NCI-H524 (cell line): ENCODE data around the gene LRCH3.
"Not testable (repeated sequence)": the region's sequence is repeated elsewhere in the genome, so short reads cannot be mapped to it uniquely, and the experiment has no call there.

Source experiments
- DNase-seq, 2 experiments: peaks; one replicate each; lab custom pipeline; 2025; lab: John Stamatoyannopoulos, UW

LRCH3 gene

DNA sequence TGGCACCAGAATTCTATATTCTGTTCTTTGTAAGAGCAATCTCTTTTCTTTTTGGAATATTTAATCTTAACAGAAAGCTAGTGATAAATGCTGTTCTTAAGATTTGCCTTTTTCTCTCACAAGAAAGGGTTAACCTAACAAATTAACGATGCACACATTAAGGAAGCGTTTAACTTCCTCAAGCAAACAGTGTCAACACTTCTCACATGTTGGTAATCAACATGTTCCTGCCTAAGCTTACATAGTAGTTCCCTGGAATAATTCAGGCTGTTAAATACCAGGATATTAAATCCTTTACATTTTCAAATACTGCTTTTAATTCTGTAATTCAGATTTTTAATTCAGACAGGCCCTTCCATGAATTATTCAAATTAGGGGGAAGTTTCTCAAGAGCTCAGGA is 91.5 kb downstream of the LRCH3 start:
- no peak for DNase-seq

DNA sequence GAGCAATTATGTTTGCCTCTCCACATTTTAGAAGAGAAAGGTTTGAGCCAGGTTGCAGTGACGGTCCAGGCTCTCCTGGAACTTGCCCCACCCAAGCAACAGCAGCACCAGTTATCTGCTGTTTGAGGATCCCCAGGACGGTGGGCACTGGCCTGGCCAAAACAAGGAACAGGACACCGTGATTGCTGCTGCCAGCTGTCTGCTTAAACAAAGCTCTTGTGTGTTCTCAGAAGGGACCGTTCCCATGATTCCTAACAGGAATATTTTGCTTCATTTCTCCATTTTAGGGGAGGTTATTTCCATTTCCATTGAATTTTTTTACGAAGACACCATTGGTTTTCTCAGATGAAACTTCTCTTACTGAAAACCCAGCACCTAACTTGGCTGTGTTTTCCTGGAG is 92.5 kb downstream of the LRCH3 start:
- no peak for DNase-seq

DNA sequence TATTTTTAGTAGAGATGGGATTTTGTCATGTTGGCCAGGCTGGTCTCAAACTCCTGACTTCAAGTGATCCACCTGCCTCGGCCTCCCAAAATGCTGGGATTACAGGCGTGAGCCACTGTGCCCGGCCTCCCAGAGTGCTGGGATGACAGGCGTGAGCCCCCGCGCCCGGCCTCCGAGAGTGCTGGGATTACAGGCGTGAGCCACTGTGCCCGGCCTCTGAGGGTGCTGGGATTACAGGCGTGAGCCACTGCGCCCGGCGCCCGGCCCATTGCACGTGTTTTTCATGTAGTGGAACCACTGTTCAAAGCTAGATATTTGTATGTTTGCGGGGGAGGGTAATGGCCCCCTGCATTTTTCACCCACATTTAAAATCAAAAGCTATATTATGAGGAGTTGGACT is 93.3 kb downstream of the LRCH3 start:
- DNase-seq, result not testable (repeated sequence)

DNA sequence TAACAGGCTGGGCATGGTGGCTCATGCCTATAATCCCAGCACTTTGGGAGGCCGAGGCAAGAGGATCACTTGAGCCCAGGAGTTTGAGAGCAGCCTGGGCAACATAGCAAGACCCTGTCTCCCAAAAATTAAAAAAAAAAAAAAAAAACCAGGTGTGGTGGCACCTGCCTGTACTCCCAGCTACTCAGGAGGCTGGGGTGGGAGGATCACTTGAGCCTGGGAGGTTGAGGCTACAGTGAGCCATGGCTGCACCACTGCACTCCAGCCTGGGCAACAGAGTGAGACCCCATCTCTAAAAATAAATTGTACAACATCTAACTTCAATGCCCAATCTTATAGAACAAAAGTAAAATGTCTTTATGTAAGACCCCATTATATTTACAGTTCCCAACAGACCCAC is 95.0 kb downstream of the LRCH3 start:
- not testable (repeated sequence) for DNase-seq

DNA sequence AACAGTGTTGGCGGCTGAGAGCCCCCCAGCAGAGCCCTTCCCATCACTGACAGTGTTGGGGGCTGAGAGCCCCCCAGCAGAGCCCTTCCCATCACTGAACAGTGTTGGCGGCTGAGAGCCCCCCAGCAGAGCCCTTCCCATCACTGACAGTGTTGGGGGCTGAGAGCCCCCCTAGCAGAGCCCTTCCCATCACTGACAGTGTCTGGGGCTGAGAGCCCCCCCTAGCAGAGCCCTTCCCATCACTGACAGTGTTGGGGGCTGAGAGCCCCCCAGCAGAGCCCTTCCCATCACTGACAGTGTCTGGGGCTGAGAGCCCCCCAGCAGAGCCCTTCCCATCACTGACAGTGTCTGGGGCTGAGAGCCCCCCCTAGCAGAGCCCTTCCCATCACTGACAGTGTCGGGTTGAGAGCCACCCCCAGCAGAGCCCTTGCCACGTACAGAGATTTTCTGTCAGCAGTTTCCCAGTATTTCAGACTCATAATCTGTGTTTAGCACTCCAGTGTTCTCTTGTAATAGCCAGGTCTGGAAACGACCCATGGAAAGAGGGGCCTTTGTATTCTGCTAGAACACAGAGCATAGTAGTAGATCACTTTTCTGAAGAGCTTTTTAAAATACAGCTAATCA is 96.5 kb downstream of the LRCH3 start:
- not testable (repeated sequence) for DNase-seq

DNA sequence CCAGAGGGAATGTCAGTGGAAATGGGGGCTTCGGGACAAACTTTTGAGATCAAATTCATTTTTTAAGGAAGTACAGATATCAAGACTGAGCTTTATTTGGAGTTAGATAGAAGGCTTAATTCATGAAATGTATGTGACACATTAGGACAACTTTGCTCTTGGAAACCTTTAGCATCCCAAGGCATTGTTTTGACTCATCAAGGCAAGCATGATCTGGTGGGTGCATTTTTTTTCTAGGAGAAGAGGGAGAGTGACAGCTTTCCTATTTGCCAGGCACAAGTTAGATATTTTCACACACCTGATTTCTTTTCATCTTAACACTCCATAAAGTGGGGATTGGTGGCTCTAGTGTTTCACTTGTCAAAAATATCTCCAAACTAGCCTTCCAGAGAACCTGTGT is 97.5 kb downstream of the LRCH3 start:
- no peak for DNase-seq

DNA sequence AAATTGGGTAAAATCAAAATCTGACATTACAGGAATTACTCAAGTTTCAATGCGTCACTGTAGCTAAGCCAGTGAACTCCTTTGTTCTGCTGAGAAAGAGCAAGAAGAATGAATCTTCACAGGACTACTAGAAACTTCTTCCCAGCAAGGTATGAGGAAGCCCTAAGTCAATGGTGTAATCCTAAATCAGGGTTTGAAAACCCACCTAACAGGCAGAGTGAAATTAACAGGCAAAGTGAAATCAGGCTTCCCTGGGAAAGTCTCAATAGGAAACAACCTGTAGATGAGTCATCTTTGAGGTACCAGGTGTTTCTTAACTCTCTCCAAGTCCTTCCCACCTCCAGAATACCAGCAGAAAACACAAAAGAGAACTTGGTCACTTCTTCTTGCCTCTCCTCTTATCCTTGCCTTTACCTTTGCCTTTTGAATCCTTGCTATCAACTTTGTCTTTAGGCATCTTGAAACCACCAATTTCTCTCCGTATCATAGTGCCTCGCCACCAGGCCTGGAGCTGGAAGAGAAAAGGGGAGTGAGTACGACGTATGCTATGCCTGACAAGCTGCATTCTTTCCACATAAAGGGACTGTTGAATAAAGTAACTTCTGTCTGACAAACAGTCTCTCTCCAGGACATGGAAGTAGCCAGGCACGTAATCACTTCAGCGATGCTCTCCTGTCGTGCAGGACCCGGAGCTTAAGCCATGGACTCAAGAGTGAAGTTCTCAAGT is 98.3 kb downstream of the LRCH3 start:
- DNase-seq, result no peak

DNA sequence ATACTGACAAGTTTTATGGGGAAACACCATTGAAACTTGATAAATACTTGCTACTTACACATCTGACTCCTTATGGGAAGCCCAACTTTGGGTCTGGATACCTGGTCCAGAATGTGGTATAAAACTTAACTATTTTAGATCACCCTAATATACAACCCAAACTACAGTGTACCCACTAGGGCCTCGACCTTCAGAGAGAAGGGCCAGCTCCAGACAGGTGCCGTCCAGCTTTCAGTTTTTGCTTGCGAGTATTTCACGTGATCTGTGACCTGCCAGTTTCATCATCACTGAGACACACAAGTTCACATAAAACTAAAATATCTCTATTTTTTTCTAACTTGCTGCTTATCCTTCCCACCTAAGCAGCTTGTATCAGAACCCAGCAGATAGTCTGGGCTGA is 99.6 kb downstream of the LRCH3 start:
- no peak for DNase-seq

DNA sequence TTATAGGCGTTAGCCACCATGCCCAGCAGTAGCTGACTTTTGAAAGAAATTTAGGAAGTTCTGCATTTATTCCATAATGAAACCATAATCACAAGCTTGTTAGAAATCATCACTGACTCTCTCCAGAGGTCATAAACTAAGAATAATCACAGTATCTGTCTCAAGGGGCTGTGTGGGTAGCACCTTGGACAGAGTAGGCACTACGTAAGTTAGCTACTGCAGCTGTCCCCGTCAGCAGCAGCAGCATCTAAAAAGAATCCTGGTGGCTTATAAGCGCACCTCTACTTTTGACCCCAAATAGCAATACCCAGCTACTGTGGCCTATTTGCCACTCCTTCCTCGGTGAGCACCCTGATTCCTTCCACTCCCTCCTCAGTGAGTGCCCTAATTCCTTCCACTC is 101.1 kb downstream of the LRCH3 start:
- no peak for DNase-seq

DNA sequence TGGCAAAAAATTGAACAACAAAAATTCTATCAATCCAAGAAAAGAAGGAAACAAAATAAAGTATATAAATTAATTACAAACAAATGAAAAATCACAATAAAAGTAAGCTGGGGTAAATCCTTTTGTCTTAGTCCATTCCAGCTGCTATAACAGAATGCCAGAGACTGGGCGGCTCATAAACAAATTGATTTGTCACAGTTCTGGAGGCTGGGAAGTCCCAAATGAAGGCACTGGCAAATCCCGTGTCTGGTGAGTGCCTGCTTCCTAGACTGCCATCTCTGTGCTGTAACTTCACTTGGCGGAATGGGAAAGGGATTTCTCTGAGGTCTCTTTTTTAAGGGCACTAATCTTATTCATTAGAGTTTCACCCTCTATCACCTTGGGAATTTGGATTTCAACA is 105.4 kb downstream of the LRCH3 start:
- no peak for DNase-seq

DNA sequence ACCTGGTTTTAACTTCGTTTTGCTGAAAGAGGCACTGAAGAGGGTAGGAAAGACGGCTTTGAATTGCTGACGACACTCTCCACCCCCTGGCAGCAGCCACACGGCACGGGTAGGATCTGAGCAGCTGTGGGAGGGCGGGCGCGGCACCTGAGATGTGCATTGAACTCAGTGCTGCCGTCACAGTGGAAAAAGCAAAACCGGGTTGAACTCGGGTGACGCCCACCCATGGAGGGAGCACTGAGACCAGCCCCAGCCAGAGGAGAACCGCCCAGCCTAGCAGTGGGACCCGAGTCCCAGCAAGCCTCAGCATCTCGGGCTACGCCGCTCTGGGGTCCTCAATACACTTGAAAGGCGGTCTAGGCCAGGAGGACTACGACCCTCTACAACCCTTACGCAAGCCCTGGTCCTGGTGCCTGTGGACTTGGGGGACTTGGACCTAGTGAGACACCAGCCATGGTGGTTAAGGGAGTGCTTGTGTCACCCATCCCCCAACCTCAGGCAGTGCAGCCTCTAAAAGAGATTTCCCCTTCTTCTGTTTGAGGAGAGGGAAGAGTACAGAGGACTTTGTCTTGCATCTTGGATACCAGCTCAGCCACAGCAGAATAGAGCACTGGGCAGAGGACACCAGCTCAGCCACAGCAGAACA is 108.9 kb downstream of the LRCH3 start:
- DNase-seq, result no peak

DNA sequence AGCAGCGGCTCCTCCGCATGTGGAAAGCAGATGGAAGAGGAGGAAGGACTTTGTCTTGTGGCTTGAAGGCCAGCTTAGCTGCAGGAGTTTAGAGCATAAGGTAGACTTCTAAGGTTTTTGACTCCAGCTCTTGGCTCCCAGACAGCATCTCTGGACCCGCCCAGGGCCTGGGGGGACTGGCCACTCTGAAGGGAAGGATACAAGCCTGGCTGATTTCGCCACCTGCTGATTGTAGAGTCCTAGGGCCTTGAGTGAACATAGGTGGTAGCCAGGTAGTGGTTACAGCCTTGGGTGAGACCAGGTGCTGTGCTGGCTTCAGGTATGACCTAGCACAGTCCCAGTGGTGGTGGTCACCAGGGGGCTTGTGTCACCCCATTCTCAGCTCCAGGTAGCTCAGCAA is 110.6 kb downstream of the LRCH3 start:
- no peak for DNase-seq

DNA sequence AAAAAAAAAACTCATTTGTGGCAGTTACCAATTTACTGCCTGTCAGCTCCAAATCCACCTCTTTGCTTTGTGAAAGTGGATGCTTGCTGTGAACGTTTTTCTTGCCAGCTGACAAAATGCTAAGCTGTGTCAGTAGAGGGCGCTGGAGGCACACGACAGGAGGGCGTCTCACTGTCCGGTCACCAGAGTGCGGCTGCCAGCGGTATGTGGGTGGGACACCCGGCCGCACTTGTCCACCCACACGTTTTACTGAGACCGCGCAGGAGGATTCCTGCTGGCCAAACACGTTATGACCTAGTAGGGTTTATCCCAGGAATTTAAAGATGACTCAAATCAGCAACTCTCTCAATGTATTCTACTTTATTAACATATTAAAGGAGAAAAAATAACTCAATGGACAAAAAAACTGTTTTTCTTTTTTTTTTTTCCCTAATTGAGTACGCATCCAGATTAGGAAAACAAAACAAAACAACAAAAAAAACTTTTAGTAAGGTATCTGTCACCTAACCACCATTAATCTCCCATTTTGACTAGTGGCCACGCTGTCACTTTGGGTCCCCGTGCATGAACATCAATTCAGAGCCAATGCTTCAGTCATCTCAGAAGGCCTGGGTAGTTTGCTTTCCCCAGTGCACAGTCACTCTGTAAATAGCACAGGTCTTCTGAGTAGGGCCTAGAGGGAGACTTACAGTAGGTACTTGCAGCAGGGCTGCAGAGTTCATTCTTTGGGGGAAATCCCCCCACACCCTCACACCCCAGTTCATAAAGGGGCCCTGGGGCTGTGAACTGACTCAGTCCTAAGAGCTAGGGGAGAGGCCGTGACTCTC is 115.2 kb downstream of the LRCH3 start:
- DNase-seq, result peak; percentile 42 to 85

DNA sequence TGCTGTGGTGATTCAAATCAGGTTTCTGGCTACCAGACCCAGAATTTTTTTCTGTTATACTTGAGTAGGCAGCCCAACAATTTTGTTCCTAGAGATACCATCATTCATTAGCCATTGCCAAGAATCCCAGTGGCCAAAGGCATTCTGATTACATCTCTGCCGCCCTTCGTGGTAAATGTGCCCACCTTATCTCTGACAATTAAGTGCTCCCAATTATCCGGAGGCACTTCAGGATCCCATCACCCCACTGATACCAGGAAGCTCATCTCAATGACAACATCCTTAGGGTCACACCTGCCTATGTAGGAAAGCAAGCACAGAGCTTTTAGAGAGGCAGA is 115.8 kb downstream of the LRCH3 start:
- DNase-seq, result no peak

DNA sequence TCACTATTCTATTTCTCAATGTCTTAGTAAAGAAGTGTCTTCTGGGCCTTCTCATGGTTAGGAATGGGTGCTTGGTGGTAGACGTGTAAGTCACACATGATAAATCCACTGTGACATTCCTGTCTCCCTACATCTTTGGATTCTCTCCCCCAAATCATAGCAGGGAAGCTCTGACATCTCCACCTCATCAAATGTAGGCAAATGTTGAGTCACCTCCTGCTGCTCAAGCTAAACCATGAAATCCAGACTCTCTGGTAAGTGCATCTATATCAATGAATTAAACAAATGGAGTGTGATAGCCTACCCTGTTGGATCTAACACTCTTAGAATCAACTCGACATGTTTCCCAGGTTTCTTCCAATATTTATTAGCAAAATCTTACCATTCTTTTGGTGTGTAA is 116.1 kb downstream of the LRCH3 start:
- no peak for DNase-seq

DNA sequence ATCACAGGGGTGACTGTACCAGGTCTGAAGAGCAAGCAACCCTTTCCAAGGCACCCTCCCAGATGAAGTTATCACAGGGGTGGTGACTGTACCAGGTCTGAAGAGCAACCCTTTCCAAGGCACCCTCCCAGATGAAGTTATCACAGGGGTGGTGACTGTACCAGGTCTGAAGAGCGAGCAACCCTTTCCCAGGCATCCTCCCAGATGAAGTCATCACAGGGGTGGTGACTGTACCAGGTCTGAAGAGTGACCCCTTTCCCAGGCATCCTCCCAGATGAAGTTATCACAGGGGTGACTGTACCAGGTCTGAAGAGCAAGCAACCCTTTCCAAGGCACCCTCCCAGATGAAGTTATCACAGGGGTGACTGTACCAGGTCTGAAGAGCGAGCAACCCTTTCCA is 117.5 kb downstream of the LRCH3 start:
- DNase-seq, result not testable (repeated sequence)

DNA sequence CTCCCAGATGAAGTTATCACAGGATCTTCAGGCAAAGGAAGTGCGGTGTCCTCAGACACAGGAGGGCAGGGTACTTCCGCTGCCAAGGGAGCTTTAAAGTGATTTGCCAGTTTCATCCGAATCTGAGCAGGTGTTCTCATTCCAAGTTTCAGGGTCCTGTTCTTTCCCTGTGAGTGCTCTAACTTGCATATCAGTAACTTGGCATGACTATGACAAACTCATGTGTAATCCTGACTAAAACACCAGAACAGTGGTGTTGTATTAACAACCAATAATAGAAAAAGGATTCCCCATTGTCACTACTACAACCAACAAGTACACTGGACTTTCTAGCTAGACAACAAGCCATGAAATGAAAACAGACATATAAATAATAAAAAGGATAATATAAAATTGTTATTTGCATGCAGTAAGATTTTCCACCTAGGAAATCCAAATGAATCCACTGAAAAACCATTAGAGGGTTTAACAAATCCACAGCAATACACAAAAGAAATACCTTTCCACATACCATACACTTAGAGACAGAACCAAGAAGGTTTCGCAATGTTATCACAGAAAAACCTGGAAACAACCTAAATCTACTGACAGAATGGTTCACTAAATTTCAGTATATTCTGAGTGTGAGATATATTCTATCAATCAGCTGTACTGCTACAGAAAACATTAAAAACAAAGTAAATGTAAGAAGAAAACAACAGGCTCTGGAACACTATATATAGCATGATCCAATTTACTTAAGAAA is 118.1 kb downstream of the LRCH3 start:
- DNase-seq, result no peak

DNA sequence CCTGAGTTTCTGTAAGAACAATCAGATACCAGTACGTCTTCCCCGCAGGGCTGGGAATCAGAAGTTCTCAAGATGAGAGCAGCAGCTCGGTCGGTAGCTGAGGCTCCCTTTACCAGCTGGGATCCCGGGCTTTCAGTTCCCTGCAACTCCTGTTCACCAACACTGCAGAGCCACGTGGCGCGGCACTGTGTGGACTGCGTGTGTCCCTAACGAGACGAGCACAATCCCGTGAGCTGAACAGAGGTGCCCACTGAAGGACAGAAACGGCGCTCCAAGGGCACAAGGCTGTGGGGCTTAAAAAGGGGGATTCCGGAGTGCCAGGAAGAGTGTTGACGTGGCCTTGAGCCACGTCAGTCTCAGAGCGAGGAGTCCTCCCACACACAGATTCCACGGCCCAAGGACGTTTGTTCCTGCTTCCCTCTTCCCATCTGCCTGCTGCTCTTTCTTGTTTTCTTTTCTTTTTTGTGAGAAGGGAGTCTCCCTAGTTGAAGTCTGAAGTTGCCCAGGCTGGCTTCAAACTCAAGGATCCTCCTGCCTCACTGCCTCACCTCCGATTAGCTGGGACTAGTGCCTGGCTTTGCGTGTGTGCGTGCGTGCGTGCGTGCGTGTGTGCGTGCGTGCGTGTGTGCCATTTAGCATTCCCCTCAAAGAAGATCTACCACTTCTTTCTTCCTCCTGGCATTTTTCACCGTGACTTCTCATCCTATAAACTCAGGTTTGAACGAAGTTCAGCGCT is 121.9 kb downstream of the LRCH3 start:
- DNase-seq, result no peak

DNA sequence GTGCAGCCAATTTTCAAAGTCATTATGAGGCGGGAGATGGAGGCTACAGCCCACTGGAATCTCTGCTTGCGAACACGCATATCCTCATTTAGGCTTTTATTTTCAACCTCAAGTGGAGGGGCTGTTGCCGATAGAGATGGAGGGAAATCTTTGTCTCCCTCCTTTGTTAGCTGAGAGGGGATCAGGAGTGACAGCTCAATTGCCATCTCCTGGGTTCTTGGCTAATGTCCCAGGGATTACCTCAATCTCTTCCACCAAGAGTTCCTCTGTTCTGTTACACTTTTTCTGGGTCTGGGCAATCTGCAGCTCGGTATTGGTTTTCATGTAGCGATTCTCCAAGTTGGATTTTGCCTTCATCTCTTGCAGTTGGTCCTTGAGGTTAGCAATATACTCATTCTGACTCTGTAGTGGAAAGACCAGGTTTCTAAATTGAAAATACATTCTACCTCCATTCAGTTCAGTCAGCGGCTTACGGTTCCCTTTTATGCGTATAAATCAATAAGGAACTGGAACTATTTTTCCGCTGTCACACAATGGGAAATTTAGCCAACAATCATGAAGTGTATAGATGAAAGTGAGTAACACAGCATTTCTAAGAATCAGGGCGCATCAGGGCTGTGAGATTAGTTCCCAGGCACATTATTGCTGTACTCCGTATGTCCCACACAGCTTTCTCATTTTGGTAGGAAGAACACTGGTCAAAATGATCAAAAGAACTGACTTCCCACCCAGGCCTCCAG is 122.8 kb downstream of the LRCH3 start:
- DNase-seq, result no peak

DNA sequence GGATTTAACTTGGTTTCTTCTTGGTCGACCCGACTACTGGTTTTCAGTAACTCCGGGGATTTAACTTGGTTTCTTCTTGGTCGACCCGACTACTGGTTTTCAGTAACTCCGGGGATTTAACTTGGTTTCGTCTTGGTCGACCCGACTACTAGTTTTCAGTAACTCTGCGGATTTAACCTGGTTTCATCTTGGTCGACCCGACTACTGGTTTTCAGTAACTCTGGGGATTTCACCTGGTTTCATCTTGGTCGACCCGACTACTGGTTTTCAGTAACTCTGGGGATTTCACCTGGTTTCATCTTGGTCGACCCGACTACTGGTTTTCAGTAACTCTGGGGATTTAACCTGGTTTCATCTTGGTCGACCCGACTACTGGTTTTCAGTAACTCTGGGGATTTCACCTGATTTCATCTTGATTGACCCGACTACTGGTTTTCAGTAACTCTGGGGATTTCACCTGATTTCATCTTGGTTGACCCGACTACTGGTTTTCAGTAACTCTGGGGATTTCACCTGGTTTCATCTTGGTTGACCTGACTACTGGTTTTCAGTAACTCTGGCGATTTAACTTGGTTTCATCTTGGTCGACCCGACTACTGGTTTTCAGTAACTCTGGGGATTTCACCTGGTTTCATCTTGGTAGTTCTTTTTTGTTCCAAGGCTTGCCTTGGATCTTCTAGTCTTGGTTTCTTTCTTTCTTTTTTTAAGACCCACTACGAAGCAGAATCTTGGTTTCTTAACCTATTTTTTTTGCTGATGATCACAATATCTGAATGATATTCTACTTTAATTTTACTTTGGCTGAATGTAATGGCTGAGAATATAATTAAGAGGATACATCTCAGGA is 130.6 kb downstream of the LRCH3 start:
- not testable (repeated sequence) for DNase-seq
